Neural progenitor cell (in vitro differentiated cells): ENCODE results near the gene ARF1.

Experiments
- CTCF ChIP-seq: fragments of 200-600 bp; sonication (generic); IDR thresholded peaks from 2 replicates; pipeline ENCODE4 v1.5.1; 2017; ENCODE audit warnings: antibody characterized with exemption, mild to moderate bottlenecking
- EZH2 ChIP-seq: fragments of 200-600 bp; sonication (generic); IDR thresholded peaks from 2 replicates; pipeline ENCODE4 v1.6.1; 2017; ENCODE audit warnings: antibody characterized with exemption, mild to moderate bottlenecking, moderate library complexity

DNA sequence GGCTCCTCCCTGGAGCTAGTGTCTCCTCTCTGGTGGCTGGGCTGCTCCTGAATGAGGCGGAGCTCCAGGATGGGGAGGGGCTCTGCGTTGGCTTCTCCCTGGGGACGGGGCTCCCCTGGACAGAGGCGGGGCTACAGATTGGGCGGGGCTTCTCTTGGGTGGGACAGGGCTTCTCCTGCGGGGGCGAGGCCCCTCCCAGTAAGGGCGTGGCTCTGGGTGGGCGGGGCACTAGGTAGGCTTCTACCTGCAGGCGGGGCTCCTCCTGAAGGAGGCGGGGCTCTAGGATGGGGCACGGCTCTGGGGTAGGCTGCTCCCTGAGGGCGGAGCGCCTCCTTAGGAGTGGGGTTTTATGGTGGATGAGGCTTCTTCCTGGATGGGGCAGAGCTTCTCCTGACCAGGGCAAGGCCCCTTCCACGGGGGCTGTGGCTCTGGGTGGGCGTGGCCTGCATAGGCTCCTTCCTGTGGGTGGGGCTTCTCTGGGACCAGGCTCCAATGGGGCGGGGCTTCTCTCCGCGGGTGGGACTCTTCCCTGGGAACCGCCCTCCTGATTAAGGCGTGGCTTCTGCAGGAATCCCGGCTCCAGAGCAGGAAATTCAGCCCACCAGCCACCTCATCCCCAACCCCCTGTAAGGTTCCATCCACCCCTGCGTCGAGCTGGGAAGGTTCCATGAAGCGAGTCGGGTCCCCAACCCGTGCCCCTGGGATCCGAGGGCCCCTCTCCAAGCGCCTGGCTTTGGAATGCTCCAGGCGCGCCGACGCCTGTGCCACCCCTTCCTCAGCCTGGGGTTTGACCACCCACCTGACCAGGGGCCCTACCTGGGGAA, 22.7 kb upstream of the ARF1 start:
- no peak for TF ChIP-seq CTCF
- TF ChIP-seq EZH2: no peak
